IMR-90 (cell line): Measurements from ENCODE around the gene TSPAN3.

Experiments used
- FOS ChIP-seq: fragments of 150-350 bp; IDR thresholded peaks from 2 replicates; pipeline ENCODE4 v1.6.1; 2016; ENCODE audit warnings: low read depth, low read length
- RCOR1 ChIP-seq: IDR thresholded peaks from 2 replicates; pipeline ENCODE4 v1.6.1; 2012; ENCODE audit warnings: mild to moderate bottlenecking, low read length, improper control_type of control experiment; ENCODE audit not compliant: insufficient replicate concordance
- TF ChIP-seq, protein P1 (sequence below): conservative IDR thresholded peaks from 2 replicates; pipeline ENCODE4 v1.5.1; 2012; ENCODE audit warnings: mild to moderate bottlenecking, low read depth, low read length, improper control_type of control experiment

- TF ChIP-seq, protein P1, sequence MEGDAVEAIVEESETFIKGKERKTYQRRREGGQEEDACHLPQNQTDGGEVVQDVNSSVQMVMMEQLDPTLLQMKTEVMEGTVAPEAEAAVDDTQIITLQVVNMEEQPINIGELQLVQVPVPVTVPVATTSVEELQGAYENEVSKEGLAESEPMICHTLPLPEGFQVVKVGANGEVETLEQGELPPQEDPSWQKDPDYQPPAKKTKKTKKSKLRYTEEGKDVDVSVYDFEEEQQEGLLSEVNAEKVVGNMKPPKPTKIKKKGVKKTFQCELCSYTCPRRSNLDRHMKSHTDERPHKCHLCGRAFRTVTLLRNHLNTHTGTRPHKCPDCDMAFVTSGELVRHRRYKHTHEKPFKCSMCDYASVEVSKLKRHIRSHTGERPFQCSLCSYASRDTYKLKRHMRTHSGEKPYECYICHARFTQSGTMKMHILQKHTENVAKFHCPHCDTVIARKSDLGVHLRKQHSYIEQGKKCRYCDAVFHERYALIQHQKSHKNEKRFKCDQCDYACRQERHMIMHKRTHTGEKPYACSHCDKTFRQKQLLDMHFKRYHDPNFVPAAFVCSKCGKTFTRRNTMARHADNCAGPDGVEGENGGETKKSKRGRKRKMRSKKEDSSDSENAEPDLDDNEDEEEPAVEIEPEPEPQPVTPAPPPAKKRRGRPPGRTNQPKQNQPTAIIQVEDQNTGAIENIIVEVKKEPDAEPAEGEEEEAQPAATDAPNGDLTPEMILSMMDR, result no peak
- TF ChIP-seq FOS, result no peak
- no peak for TF ChIP-seq RCOR1
Observed at GRCh38 chr15:77012868-77013267, 58.0 kb downstream of the TSPAN3 start.
